HepG2 (cell line): ENCODE measurements around the gene PSMB11.

Experiments used
- CTCF ChIP-seq: sonication (generic); formaldehyde crosslinking; IDR thresholded peaks from 2 replicates; pipeline ENCODE4 v1.5.0; 2020; ENCODE audit warnings: mild to moderate bottlenecking, missing genetic modification reagents, moderate library complexity
- MAFG ChIP-seq: sonication (generic); formaldehyde crosslinking; IDR thresholded peaks from 2 replicates; pipeline ENCODE4 v1.5.1; 2020; ENCODE audit warnings: mild to moderate bottlenecking, missing genetic modification reagents
- MTA3 ChIP-seq: sonication (generic); formaldehyde crosslinking; IDR thresholded peaks from 2 replicates; pipeline ENCODE4 v1.4.0; 2020; ENCODE audit warnings: missing genetic modification reagents
- POLR2A ChIP-seq, 2 experiments: IDR thresholded peaks; 2 replicates each; pipeline ENCODE4 v1.6.1; 2011; ENCODE audit warnings: low read depth in 2 of 2, low read length in 2 of 2, mild to moderate bottlenecking in 1 of 2, moderate library complexity in 1 of 2; ENCODE audit not compliant: insufficient read depth in 1 of 2
- RAD21 ChIP-seq: fragments of 450-650 bp; formaldehyde crosslinking; IDR thresholded peaks from 2 replicates; pipeline ENCODE4 v1.5.0; 2020; ENCODE audit warnings: mild to moderate bottlenecking
- YY1 ChIP-seq: IDR thresholded peaks from 2 replicates; pipeline ENCODE4 v1.6.1; 2011; ENCODE audit warnings: low read length, low read depth, moderate library complexity, mild to moderate bottlenecking; ENCODE audit not compliant: insufficient read depth, insufficient replicate concordance

GRCh38 chr14:23085458-23085857 lies 43.4 kb downstream of the PSMB11 start:
- TF ChIP-seq YY1 (no peak), MAFG (CRISPR knock-in tag) (no peak), MTA3 (CRISPR knock-in tag) (no peak), POLR2A (IDR thresholded peaks at IDR 0.05; ENCODE audit: insufficient read depth in 1 of 2, low read depth in 2 of 2, low read length in 2 of 2) (no peak), CTCF (CRISPR knock-in tag) (no peak), RAD21 (no peak)
